GM23338 (cell line): ENCODE measurements around the gene CCDC93. TPM values are rescaled to one million over a fixed set of nuclear protein-coding genes. Genes with fewer than 3 reads are reported as not detected.

ENCODE experiments used
- ATAC-seq: fragments of 200-7000 bp; cut with Tn5 transposase; 3 replicates; pipeline ENCODE4 v1.9.1; 2020
- DNase-seq: peaks from one replicate; pipeline ENCODE4 v3.0.0-alpha.2; 2015; ENCODE audit warnings: low spot score
- H2AFZ ChIP-seq: fragments of 200-600 bp; sonication (generic); 2 replicates; pipeline ENCODE4 v1.8.0; 2016; ENCODE audit warnings: antibody characterized with exemption, mild to moderate bottlenecking, moderate library complexity
- H3F3A ChIP-seq: fragments of 200-600 bp; sonication (generic); replicated peaks from 2 replicates; pipeline ENCODE4 v1.8.0; 2017; ENCODE audit warnings: antibody characterized with exemption, mixed run types, low read depth
- H3K27ac ChIP-seq: fragments of 200-600 bp; sonication (generic); 2 replicates; pipeline ENCODE4 v1.6.1; 2016; ENCODE audit warnings: low read depth
- H3K27me3 ChIP-seq: fragments of 200-600 bp; sonication (generic); 2 replicates; pipeline ENCODE4 v1.8.0; 2016; ENCODE audit warnings: mild to moderate bottlenecking, mixed run types, moderate library complexity; ENCODE audit not compliant: insufficient read depth
- H3K36me3 ChIP-seq: fragments of 200-600 bp; sonication (generic); 2 replicates; pipeline ENCODE4 v1.8.0; 2016; ENCODE audit warnings: mild to moderate bottlenecking; ENCODE audit not compliant: insufficient read depth
- H3K4me1 ChIP-seq: fragments of 200-600 bp; sonication (generic); 2 replicates; pipeline ENCODE4 v1.8.0; 2016; ENCODE audit warnings: mild to moderate bottlenecking, moderate library complexity; ENCODE audit not compliant: insufficient read depth
- H3K4me2 ChIP-seq: fragments of 200-600 bp; sonication (generic); 2 replicates; pipeline ENCODE4 v1.7.1; 2017; ENCODE audit warnings: mixed run types
- H3K4me3 ChIP-seq: fragments of 200-600 bp; sonication (generic); 2 replicates; pipeline ENCODE4 v1.6.1; 2016; ENCODE audit warnings: mixed run types
- H3K79me2 ChIP-seq: fragments of 200-600 bp; sonication (generic); replicated peaks from 2 replicates; pipeline ENCODE4 v1.8.0; 2017; ENCODE audit warnings: mild to moderate bottlenecking; ENCODE audit not compliant: insufficient read depth
- H3K9me2 ChIP-seq: fragments of 200-600 bp; sonication (generic); 2 replicates; pipeline ENCODE4 v1.8.0; 2017; ENCODE audit not compliant: insufficient read depth
- H4K20me1 ChIP-seq: fragments of 200-600 bp; sonication (generic); replicated peaks from 2 replicates; pipeline ENCODE4 v1.8.0; 2017; ENCODE audit warnings: mild to moderate bottlenecking; ENCODE audit not compliant: insufficient read depth
- H3K27ac Mint-ChIP-seq: 2 replicates; pipeline ENCODE4 v1.8.0; 2020; ENCODE audit warnings: inconsistent platforms, mild to moderate bottlenecking, moderate library complexity, mixed read lengths
- H3K27me3 Mint-ChIP-seq: 3 replicates; pipeline ENCODE4 v1.8.0; 2022; ENCODE audit warnings: low read depth, mild to moderate bottlenecking, moderate library complexity, mixed read lengths, inconsistent platforms; ENCODE audit not compliant: insufficient read depth, poor library complexity
- H3K36me3 Mint-ChIP-seq: 3 replicates; pipeline ENCODE4 v1.8.0; 2021; ENCODE audit warnings: low read depth, mild to moderate bottlenecking, inconsistent platforms, moderate library complexity, mixed read lengths
- H3K4me1 Mint-ChIP-seq: 3 replicates; pipeline ENCODE4 v1.8.0; 2020; ENCODE audit warnings: mild to moderate bottlenecking, inconsistent platforms, mixed read lengths
- H3K4me3 Mint-ChIP-seq: 3 replicates; pipeline ENCODE4 v1.8.0; 2021; ENCODE audit warnings: moderate library complexity, mild to moderate bottlenecking, inconsistent platforms, mixed read lengths
- H3K9me3 Mint-ChIP-seq: 3 replicates; pipeline ENCODE4 v1.8.0; 2020; ENCODE audit warnings: moderate library complexity, mild to moderate bottlenecking, inconsistent platforms, mixed read lengths
- CREB1 ChIP-seq: fragments of 250-450 bp; sonication (Bioruptor Pico); IDR thresholded peaks from 2 replicates; pipeline ENCODE4 v1.5.0; 2020; ENCODE audit warnings: low read depth, mild to moderate bottlenecking, moderate library complexity
- CTCF ChIP-seq, 2 experiments: fragments of 200-600 bp in 1 of 2; sonication (generic) in 1 of 2; conservative IDR thresholded peaks; 2 replicates each; pipeline versions ENCODE4 v1.5.1 to v1.6.1; 2016 to 2017; ENCODE audit warnings: antibody characterized with exemption in 2 of 2, low read depth in 2 of 2, mild to moderate bottlenecking in 2 of 2, moderate library complexity in 1 of 2
- EZH2phosphoT487 ChIP-seq: fragments of 200-600 bp; sonication (generic); IDR thresholded peaks from one replicate; pipeline ENCODE4 v1.8.1; 2018; ENCODE audit warnings: antibody characterized with exemption; ENCODE audit not compliant: unreplicated experiment
- JUNB ChIP-seq: IDR thresholded peaks from one replicate; pipeline ENCODE4 v1.6.1; 2016; ENCODE audit warnings: antibody characterized with exemption; ENCODE audit not compliant: unreplicated experiment
- NANOG ChIP-seq: IDR thresholded peaks from 2 replicates; pipeline ENCODE4 v1.6.1; 2016; ENCODE audit warnings: antibody characterized with exemption, borderline replicate concordance
- STAT1 ChIP-seq: IDR thresholded peaks from one replicate; pipeline ENCODE4 v1.6.1; 2016; ENCODE audit warnings: antibody characterized with exemption; ENCODE audit not compliant: unreplicated experiment
- ZNF114 ChIP-seq: fragments of 250-450 bp; sonication (Bioruptor Pico); IDR thresholded peaks from 2 replicates; pipeline ENCODE4 v1.5.0; 2020; ENCODE audit warnings: mild to moderate bottlenecking, moderate library complexity
- polyA plus RNA-seq: library from polyadenylated mRNA; unstranded; fragments of >200 nt; fragmentation: Nextera tagmentation; extraction: Ambion mirVana; gene quantifications from 2 replicates; pipeline ENCODE4 v1.2.1, GENCODE V29; 2016
- total RNA-seq: library from RNA; depleted of rRNA; stranded (reverse); fragments of >200 nt; shearing (Covaris generic); gene quantifications from 2 replicates; pipeline ENCODE4 v1.2.3, GENCODE V29; 2014
- TF ChIP-seq, protein P1 (sequence below): IDR thresholded peaks from 2 replicates; pipeline ENCODE4 v1.6.1; 2016; ENCODE audit warnings: antibody characterized with exemption
- TF ChIP-seq, protein P2 (sequence below): IDR thresholded peaks from one replicate; pipeline ENCODE4 v1.6.1; 2018; ENCODE audit warnings: antibody characterized with exemption; ENCODE audit not compliant: unreplicated experiment

The CCDC93 gene
- total and polyA plus RNA-seq, 2 experiments from 2014 or later = 13.1 to 16.8 TPM

- TF ChIP-seq, protein P1, sequence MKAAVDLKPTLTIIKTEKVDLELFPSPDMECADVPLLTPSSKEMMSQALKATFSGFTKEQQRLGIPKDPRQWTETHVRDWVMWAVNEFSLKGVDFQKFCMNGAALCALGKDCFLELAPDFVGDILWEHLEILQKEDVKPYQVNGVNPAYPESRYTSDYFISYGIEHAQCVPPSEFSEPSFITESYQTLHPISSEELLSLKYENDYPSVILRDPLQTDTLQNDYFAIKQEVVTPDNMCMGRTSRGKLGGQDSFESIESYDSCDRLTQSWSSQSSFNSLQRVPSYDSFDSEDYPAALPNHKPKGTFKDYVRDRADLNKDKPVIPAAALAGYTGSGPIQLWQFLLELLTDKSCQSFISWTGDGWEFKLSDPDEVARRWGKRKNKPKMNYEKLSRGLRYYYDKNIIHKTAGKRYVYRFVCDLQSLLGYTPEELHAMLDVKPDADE = no peak
- TF ChIP-seq CTCF (conservative IDR thresholded peaks at IDR 0.05; ENCODE audit: low read depth in 2 of 2) = no peak
- TF ChIP-seq ZNF114 (CRISPR knock-in tag) = no peak
Observed at GRCh38 chr2:118059919-118060478, 46.1 kb upstream of the CCDC93 start (continued).

DNA sequence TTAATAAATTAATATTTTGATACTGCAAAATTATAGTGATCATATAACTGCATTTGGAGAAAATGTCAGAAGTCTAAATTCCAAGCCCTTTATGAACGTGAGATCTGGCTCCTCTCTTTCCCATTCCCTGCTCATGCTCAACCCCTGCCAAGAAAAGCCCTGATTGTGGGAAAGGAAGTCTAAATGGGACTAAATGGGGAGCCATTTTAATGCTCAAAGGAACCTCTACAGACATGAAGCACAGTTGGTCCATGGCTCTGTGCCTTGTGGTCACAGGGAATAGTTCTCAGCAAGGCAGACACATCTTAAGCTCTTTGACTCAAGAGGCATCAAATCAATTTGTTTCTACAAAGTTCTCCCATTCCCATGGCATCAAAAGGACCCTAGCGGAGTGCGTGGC lies 45.1 kb upstream of the CCDC93 start:
- no peak overlapping the region for H3K4me3 ChIP-seq

GRCh38 chr2:118056801-118057200 lies 42.9 kb upstream of the CCDC93 start:
- no peak overlapping the region for H3K27ac Mint-ChIP-seq
- H3K4me1 Mint-ChIP-seq = no peaks in the 10 kb centered on the region; the same call in 2 of the 3 replicates
- ATAC-seq (no peak), DNase-seq (no peak)
- H3F3A ChIP-seq = no peaks in the 10 kb centered on the region
- H3K27me3 ChIP-seq = no peaks in the 10 kb centered on the region
- H3K4me3 ChIP-seq = no peak overlapping the region
- H3K27me3 Mint-ChIP-seq = peaks cover 2% of the 10 kb centered on the region
- no peaks in the 10 kb centered on the region for H3K36me3 ChIP-seq
- H3K9me2 ChIP-seq = no peaks in the 10 kb centered on the region
- H2AFZ ChIP-seq = no peak overlapping the region
- H3K4me2 ChIP-seq = no peak overlapping the region
- no peak overlapping the region for H3K27ac ChIP-seq
- H3K9me3 Mint-ChIP-seq = no peaks in the 10 kb centered on the region
- no peaks in the 10 kb centered on the region for H4K20me1 ChIP-seq
- no peak overlapping the region for H3K4me3 Mint-ChIP-seq
- no peaks in the 10 kb centered on the region for H3K36me3 Mint-ChIP-seq
- H3K79me2 ChIP-seq = no peaks in the 10 kb centered on the region
- H3K4me1 ChIP-seq = no peaks in the 10 kb centered on the region
- TF ChIP-seq, protein P2, sequence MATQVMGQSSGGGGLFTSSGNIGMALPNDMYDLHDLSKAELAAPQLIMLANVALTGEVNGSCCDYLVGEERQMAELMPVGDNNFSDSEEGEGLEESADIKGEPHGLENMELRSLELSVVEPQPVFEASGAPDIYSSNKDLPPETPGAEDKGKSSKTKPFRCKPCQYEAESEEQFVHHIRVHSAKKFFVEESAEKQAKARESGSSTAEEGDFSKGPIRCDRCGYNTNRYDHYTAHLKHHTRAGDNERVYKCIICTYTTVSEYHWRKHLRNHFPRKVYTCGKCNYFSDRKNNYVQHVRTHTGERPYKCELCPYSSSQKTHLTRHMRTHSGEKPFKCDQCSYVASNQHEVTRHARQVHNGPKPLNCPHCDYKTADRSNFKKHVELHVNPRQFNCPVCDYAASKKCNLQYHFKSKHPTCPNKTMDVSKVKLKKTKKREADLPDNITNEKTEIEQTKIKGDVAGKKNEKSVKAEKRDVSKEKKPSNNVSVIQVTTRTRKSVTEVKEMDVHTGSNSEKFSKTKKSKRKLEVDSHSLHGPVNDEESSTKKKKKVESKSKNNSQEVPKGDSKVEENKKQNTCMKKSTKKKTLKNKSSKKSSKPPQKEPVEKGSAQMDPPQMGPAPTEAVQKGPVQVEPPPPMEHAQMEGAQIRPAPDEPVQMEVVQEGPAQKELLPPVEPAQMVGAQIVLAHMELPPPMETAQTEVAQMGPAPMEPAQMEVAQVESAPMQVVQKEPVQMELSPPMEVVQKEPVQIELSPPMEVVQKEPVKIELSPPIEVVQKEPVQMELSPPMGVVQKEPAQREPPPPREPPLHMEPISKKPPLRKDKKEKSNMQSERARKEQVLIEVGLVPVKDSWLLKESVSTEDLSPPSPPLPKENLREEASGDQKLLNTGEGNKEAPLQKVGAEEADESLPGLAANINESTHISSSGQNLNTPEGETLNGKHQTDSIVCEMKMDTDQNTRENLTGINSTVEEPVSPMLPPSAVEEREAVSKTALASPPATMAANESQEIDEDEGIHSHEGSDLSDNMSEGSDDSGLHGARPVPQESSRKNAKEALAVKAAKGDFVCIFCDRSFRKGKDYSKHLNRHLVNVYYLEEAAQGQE = no peak
- TF ChIP-seq EZH2phosphoT487 (no peak), CREB1 (CRISPR knock-in tag) (no peak), STAT1 (no peak)

More for the DNA sequence above, 45.1 kb upstream of the CCDC93 start:
- Mint-ChIP-seq H3K4me1 (no peaks in the 10 kb centered on the region; the same call in 2 of the 3 replicates), H3K4me3 (no peak overlapping the region), H3K9me3 (no peaks in the 10 kb centered on the region), H3K27me3 (peaks cover 2% of the 10 kb centered on the region), H3K36me3 (no peaks in the 10 kb centered on the region), H3K27ac (no peak overlapping the region)
- Histone ChIP-seq H3F3A (no peaks in the 10 kb centered on the region), H3K79me2 (no peaks in the 10 kb centered on the region), H2AFZ (peak overlapping the region; percentile 60; the same call in 1 of the 2 replicates), H3K36me3 (no peaks in the 10 kb centered on the region), H3K27ac (no peak overlapping the region), H4K20me1 (no peaks in the 10 kb centered on the region), H3K9me2 (no peaks in the 10 kb centered on the region), H3K4me2 (no peak overlapping the region), H3K4me1 (no peaks in the 10 kb centered on the region), H3K27me3 (no peaks in the 10 kb centered on the region)
- DNase-seq = no peak
- TF ChIP-seq NANOG (no peak), JUNB (no peak)
- no peak for ATAC-seq
